Measurements from ENCODE around the gene NR2E3.
A peak's percentile ranks its signal among the peaks of the same experiment; 100 is the strongest.

NR2E3 gene

GRCh38 chr15:71791975-71792374 lies 18.4 kb upstream of the NR2E3 start:
- DNase-seq (ENCODE audit: low spot score): no peak

GRCh38 chr15:71792521-71792920 lies 17.8 kb upstream of the NR2E3 start:
- peak; percentile 41 for DNase-seq (ENCODE audit: low spot score)

- no peak for DNase-seq (ENCODE audit: low spot score)
These were observed 11.7 kb upstream of the NR2E3 start for GRCh38 chr15:71798641-71799040.

- no peak for DNase-seq (ENCODE audit: low spot score)
These were observed 10.2 kb upstream of the NR2E3 start for GRCh38 chr15:71800190-71800589.

GRCh38 chr15:71800835-71801745 lies 9.3 kb upstream of the NR2E3 start:
- DNase-seq (ENCODE audit: low spot score): peak; percentile 72

GRCh38 chr15:71801935-71802655 lies 8.3 kb upstream of the NR2E3 start:
- DNase-seq (ENCODE audit: low spot score): no peak

- no peak for DNase-seq (ENCODE audit: low spot score)
These were observed 7.6 kb upstream of the NR2E3 start for GRCh38 chr15:71802770-71803169.

GRCh38 chr15:71804226-71804625 lies 6.1 kb upstream of the NR2E3 start:
- DNase-seq (ENCODE audit: low spot score): no peak

- DNase-seq (ENCODE audit: low spot score): no peak
These were observed 5.5 kb upstream of the NR2E3 start for GRCh38 chr15:71804695-71805470.

- no peak for DNase-seq (ENCODE audit: low spot score)
These were observed 3.9 kb upstream of the NR2E3 start for GRCh38 chr15:71806452-71806931.

- no peak for DNase-seq (ENCODE audit: low spot score)
These were observed 3.2 kb upstream of the NR2E3 start for GRCh38 chr15:71807125-71807629.

GRCh38 chr15:71807691-71808091 lies 2.7 kb upstream of the NR2E3 start:
- no peak for DNase-seq (ENCODE audit: low spot score)

- DNase-seq (ENCODE audit: low spot score): no peak
These were observed 1.9 kb upstream of the NR2E3 start for GRCh38 chr15:71808311-71809020.

- no peak for DNase-seq (ENCODE audit: low spot score)
These were observed 1.0 kb upstream of the NR2E3 start for GRCh38 chr15:71809346-71809745.

- DNase-seq (ENCODE audit: low spot score): no peak
These were observed 832 bp downstream of the NR2E3 start for GRCh38 chr15:71811036-71811736.

- DNase-seq (ENCODE audit: low spot score): no peak
These were observed 1.7 kb downstream of the NR2E3 start for GRCh38 chr15:71811752-71812735.

GRCh38 chr15:71812966-71813722 lies 2.8 kb downstream of the NR2E3 start:
- DNase-seq (ENCODE audit: low spot score): no peak

- no peak for DNase-seq (ENCODE audit: low spot score)
These were observed 3.5 kb downstream of the NR2E3 start for GRCh38 chr15:71813723-71814470.

Data from LoVo (cell line).